ENCODE measurements around the gene HDGFL2. TPM values are rescaled to one million over a fixed set of nuclear protein-coding genes. Genes with fewer than 3 reads are reported as not detected.
"Not testable (repeated sequence)": the region's sequence is repeated elsewhere in the genome, so short reads cannot be mapped to it uniquely, and the experiment has no call there.

HDGFL2 gene
- total RNA-seq, 1 donor from 2014 or later: 28.2 TPM

- intact Hi-C loops (cut with DNase I): no loop called here
- DNase-seq (ENCODE audit: missing footprints) (no peak), ATAC-seq (no peak)
Measured at GRCh38 chr19:4521170-4521887, 49.2 kb downstream of the HDGFL2 start.

- DNase-seq (ENCODE audit: missing footprints): no peak
- no peak for ATAC-seq
- intact Hi-C loops (cut with DNase I): no loop called here
Measured at GRCh38 chr19:4521888-4522242, 49.8 kb downstream of the HDGFL2 start.

- DNase-seq (ENCODE audit: missing footprints): no peak
- intact Hi-C loops (cut with DNase I): no loop called here
- no peak for ATAC-seq
Measured at GRCh38 chr19:4522291-4523002, 50.4 kb downstream of the HDGFL2 start.

DNA sequence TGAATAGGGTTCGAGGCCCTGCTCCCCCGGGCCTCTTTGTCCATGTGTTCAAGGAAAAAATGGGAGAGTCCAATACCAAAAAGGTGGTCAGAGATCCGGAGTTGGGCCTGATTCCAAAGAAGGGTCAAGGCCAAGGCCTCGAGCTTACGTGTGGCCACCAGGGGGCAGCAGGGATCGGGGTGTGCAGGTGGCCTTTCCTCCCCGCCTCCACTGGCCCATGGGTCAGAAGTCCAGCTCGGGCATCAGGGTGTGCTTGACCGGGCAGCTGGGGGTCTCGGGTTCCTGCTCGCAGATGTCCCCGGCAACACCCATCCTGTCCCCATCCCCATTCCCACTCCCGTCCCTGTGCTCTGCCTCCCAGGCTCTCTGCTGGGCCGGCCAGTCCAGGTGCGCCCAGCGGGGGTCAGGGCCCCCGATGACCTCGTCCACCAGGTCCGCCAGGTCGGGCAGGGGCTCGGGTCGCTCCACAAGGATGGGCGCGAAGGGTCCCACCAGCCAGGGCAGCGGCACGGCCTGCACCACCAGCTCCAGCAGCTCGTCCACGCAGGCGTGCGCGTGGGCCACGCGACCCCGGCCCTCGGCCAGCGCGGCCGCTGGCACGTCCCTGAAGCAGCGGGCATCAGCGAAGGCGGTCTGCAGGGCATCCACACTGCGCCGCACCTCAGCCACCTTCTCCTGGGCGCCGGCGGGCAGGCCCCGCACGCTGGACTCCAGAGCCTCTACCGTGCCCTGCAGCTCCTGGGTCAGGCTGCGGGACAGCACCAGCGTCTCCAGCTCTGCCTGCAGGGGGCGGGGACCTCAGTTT is 51.4 kb downstream of the HDGFL2 start:
- ATAC-seq (no peak), DNase-seq (ENCODE audit: missing footprints) (no peak)
- intact Hi-C loops (cut with DNase I): no loop called here

DNA sequence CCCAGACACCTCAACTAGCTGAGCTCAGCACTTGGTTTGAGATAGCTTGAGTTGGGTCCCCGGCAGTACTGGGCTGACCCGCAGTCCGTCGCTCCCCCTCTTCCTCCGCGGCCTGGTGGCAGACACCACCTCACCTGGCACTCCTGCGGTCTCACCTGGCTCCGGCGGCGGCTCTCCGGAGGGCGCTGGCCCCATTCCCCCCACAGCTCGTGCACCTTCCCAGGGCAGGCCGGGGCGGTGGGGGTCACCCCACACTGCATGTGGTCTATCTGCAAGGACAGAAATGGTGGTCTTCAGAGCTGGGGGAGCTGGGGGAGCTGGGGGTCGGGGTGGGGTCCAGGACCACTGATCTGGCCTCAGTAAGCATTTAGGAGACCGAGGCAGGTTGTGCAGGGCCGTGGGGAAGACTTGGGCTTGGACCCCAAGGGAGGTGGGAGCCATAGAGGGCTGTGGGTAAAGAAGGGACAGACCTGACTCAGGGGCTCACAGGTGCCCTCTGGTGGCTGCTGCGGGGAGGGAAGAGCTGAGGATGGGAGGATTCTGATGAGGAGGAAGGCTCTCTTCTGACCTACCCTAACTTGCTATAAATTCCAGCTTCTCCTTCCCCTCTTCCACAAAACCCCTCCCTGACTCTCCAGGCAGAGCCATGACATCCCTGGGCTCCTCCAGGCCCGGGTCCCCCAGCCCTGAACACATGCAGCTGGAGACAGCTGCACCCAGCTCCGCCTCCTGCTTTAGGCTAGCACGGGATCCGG is 52.9 kb downstream of the HDGFL2 start:
- DNase-seq (ENCODE audit: missing footprints): no peak
- ATAC-seq: peak; percentile 37
- intact Hi-C loops (cut with DNase I): no loop called here

- intact Hi-C loops (cut with DNase I): no loop called here
- DNase-seq (ENCODE audit: missing footprints) (no peak), ATAC-seq (no peak)
Measured at GRCh38 chr19:4525563-4526002, 53.5 kb downstream of the HDGFL2 start.

DNA sequence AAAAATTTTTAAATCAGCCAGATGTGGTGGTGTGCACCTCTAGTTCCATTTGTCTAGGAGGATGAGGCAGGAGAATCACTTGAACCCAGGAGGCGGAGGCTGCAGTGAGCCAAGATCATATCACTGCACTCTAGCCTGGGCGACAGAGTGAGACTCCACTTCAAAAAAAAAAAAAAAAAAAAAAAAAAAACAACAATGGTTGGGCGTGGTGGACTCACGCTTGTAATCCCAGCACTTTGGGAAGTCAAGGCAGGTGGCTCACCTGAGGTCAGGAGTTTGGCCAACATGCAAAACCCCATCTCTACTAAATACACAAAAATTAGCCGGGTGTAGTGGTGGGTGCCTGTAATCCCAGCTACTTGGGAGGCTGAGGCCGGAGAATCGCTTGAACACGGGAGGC is 55.3 kb downstream of the HDGFL2 start:
- ATAC-seq; intact Hi-C loops (cut with DNase I); DNase-seq (ENCODE audit: missing footprints): not testable (repeated sequence)

- DNase-seq (ENCODE audit: missing footprints) (no peak), ATAC-seq (no peak)
- intact Hi-C loops (cut with DNase I): no loop called here
Measured at GRCh38 chr19:4528843-4529242, 56.7 kb downstream of the HDGFL2 start.

DNA sequence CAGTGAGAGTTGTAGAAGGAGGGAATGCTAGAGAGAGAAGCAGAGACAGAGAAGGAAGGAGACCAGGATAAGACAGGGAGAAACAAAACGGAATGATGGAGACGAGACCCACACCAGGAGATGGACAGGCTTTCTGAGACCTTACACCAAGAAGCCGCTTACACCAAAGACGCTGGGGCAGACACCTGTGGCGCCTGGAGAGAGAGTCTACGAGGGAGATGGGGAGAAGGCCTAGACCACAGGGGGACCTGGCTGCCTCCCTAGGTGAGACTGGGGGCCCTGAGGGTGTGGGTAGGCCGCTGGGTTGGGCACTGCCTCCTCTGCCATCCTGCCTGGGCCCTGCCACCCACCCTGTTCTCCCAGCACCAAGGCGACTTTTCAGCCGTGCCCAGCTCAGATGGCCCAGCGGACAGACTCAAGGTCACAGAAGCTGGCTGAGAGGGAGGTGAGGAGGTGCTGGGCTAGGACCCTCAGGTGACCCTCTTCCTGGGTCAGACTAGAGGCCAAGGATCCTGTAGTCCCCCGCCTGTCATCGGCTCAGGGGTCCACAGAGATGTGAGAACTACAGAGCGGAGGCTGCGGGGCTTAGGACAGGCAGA is 57.9 kb downstream of the HDGFL2 start:
- ATAC-seq: no peak
- intact Hi-C loops (cut with DNase I): loop anchor here (10.0 kb wide), 1 partner anchor 255 kb away; the partner anchor contains the start of gene SHD
- DNase-seq (ENCODE audit: missing footprints): no peak

DNA sequence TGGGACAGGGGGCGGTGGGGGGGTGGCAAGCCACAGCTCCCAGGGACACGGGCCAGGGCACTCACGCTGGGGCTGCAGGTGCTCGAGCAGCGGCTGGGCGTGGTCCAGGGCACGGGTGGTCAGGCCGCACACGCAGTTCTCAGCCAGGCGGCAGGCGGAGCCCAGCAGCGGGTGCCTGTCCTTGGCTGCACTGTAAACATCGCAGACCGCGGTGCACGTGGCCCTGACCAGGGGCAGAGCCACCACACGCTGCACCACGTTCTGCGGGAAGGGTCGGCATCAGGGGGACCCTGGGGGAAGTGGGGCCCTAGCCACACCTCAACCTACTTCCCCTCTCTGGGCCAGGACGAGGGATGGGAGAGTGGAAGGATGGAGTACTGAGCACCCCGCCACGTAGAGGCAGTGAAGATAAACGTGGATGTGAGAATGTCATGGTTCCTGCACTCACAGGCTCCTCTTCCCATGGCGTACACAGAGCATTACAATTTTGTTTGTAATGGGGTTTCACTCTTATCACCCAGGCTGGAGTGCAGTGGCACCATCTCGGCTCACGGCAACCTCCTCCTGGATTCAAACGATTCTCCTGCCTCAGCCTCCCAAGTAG is 59.6 kb downstream of the HDGFL2 start:
- DNase-seq (ENCODE audit: missing footprints): no peak
- intact Hi-C loops (cut with DNase I): loop anchor here (10.0 kb wide), 1 partner anchor 257 kb away; the partner anchor contains the start of gene SHD
- no peak for ATAC-seq

DNA sequence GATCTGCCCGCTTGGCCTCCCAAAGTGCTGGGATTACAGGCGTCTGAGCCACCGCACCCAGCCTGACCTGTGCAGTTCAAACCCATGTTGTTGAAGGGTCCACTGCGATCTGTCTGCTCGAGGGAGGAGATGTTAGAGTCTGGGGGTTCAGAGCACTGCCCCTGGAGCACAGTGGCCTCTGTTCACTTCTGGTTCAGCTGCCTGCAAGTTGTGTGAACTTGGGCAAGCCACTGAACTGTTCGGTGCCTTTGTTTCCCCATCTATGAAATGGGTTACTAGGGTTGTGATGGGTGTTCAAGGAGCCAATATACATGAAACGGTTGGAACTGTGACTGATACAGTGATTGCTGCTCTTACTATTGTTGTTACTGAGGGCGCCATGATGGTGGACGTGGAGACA is 61.2 kb downstream of the HDGFL2 start:
- ATAC-seq: no peak
- no peak for DNase-seq (ENCODE audit: missing footprints)
- intact Hi-C loops (cut with DNase I): loop anchor here (10.0 kb wide), 1 partner anchor 259 kb away; the partner anchor contains the start of gene SHD

GRCh38 chr19:4533835-4534424 is 61.8 kb downstream of the HDGFL2 start:
- no peak for ATAC-seq
- intact Hi-C loops (cut with DNase I): loop anchor here (10.0 kb wide), 1 partner anchor 259 kb away; the partner anchor contains the start of gene SHD
- DNase-seq (ENCODE audit: missing footprints): no peak

GRCh38 chr19:4534836-4535658 is 63.0 kb downstream of the HDGFL2 start, which contains the start of gene PLIN5:
Gene PLIN5, minus strand, starts transcription at chr19:4535224. Its CDS starts 1,150 bp downstream, at chr19:4534074.
- DNase-seq (ENCODE audit: missing footprints): peak; percentile 91
- ATAC-seq: peak; percentile 88
- intact Hi-C loops (cut with DNase I): loop anchor here (10.0 kb wide), 1 partner anchor 260 kb away; the partner anchor contains the start of gene SHD

- ATAC-seq (peak; percentile 27), DNase-seq (ENCODE audit: missing footprints) (no peak)
- intact Hi-C loops (cut with DNase I): loop anchor here (10.0 kb wide), 1 partner anchor 262 kb away; the partner anchor contains the start of gene SHD
Measured at GRCh38 chr19:4536798-4537197, 64.7 kb downstream of the HDGFL2 start.

- DNase-seq (ENCODE audit: missing footprints) (no peak), ATAC-seq (peak; percentile 22)
- intact Hi-C loops (cut with DNase I): loop anchor here (10.0 kb wide), 1 partner anchor 263 kb away; the partner anchor contains the start of gene SHD
Measured at GRCh38 chr19:4537953-4538600, 66.0 kb downstream of the HDGFL2 start.

DNA sequence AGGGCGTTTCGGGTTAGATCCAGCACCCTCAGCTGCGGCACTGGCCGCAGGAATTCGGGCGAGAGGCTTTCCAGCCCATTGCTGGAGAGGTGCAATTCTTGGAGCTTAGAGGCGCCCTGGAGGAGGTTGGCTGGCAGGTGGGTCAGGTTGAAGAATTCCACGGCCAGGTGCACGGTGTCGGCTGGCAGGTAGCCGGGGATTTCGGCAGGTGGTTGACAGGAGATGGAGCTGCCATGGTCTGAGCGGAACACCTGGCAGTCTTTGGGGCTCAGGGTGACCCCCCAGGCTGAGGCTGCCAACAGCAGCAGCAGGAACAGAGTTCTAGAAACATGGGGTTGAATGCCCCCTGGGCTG is 66.5 kb downstream of the HDGFL2 start:
- intact Hi-C loops (cut with DNase I): loop anchor here (10.0 kb wide), 1 partner anchor 264 kb away; the partner anchor contains the start of gene SHD
- ATAC-seq (no peak), DNase-seq (ENCODE audit: missing footprints) (no peak)

Measured in Right ventricle myocardium inferior (tissue), 1 donor.